TTC549 (cell line): Measurements from ENCODE around the gene FAM174B.

Experiments
- FAIRE-seq: peaks from 2 replicates; lab custom pipeline; 2012; peaks lifted over from hg19 to GRCh38; lab: Jason Lieb, UNC

FAM174B gene

GRCh38 chr15:92664178-92664900 is 8.8 kb upstream of the FAM174B start:
- no peak for FAIRE-seq

- FAIRE-seq, result no peak
Observed at GRCh38 chr15:92663250-92663951, 7.8 kb upstream of the FAM174B start.

GRCh38 chr15:92662762-92663161 is 7.2 kb upstream of the FAM174B start:
- no peak for FAIRE-seq

DNA sequence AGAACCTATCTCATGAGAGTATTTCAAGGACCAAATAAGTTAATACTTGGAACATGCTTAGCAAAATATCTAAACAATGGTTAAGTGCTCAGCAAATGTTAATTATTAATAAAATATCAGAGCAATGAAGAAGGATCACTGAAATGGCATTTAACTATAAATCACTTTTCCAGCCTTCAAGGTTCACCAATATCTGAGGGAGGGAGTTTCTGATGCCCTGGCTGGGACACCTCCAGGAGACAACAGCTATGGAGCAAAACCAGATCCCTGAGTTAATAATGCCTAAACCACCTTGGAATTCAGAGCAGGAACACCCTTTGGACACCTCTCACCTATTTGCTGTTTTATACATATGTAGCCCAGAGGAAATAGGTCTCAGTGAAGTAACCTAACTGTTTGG is 6.4 kb upstream of the FAM174B start:
- FAIRE-seq, result no peak

DNA sequence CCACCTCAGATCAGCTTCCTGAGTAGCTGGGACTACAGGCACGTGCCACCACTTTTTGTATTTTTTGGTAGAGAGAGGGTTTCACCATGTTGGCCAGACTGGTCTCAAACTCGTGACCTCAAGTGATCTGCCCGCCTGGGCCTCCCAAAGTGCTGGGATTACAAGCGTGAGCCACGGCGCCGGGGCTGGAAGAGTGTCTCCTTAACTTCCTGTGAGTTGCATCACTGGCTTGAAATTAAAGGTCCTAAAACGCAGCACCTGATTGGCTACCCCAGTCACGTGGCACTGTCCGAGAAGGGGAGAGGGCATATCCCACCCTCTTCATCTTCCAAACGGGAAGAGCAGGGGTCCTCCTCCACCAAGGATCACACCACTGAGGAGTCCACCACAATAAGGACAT is 5.5 kb upstream of the FAM174B start:
- no peak for FAIRE-seq

DNA sequence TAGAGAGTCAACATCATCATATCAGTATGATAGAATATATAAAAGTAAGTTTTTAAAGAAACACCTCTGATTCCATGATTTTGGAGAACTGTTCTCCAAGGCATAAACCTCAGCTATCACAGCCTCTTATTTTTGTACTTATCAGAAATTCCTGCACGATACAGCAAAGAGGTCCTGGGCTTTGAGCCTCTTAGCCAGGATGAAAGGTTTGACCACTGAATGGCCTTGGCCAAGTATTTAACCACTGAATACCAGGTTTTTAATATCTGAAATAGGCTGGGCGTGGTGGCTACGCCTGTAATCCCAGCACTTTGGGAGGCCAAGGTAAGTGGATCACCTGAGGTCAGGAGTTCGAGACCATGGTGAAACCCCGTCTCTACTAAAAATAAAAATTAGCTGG is 1.9 kb upstream of the FAM174B start:
- FAIRE-seq, result no peak

- no peak for FAIRE-seq
Observed at GRCh38 chr15:92656089-92656488, 514 bp upstream of the FAM174B start.

DNA sequence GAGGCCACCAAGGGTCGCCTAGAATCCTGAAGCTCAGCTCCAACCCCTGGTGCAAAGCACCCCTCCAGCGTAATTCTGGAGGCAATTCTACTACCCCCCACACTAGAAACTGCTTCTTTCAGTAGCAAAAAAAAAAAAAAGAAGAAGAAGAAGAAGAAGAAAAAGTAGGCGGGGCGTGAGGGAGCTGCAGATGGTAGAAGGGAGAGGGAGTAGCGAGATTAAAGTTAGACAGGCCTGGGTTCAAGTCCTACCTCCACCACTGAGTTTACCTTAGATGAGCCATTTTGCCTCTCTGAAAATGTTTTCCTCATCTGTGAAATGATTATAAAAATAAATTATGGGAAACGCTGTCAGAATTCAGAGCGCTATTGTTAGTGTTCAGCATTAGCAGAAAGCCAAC is 913 bp downstream of the FAM174B start:
- no peak for FAIRE-seq

GRCh38 chr15:92653836-92654539 is 1.6 kb downstream of the FAM174B start:
- no peak for FAIRE-seq

DNA sequence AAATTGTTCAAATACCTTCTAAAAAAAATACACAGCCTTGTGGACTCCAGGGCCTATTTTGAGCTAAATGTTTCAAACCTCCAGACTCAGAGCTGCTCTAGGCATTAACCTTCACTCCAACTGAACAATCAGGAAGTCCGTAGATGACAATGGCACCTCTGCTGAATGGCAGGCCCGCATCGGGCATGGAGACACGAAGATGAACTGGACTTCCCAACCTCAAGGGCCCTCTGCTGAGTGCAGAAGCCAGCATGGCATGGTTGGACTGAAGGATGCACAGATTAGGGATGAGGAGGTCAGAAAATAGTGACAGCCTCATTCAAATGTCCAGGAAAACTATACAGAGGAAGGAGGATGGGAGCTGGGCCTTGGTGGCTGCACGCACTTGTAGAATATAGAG is 2.2 kb downstream of the FAM174B start:
- no peak for FAIRE-seq

- no peak for FAIRE-seq
Observed at GRCh38 chr15:92652576-92652966, 3.0 kb downstream of the FAM174B start.

DNA sequence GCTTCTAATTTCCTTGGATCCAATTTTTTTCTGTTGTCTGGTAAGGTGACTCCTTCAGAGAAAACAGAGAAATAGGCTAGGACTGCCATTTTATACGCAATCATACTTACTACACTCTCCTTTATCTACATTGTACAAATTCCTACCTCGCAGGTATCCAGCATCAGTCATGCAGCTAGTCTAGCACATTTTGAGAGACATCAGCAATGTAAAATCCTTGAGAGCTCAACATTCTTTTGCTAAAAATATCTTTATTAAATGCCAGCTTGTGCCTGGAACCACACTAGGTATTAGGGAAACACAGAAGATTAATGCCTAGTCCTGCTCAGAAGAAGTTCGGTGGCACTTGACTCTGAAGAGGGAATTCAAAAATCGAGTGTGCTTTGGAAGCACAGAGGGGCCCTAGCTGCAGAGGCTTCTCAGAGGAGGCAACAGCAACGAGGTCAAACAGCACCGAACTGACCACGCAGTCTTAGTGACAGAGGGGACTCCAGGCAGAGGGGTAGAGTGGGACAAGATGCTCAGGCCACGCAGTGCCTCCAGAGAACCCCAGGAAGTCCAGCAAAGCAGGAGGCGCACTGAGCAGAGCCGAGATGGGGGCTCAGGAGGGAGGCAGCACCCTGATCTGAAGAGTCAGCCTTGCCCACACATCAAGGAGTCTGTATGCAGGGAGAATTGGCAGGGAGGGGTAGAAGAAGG is 3.5 kb downstream of the FAM174B start:
- FAIRE-seq, result no peak

- no peak for FAIRE-seq
Observed at GRCh38 chr15:92650966-92651365, 4.6 kb downstream of the FAM174B start.

GRCh38 chr15:92650256-92650655 is 5.3 kb downstream of the FAM174B start:
- no peak for FAIRE-seq

- no peak for FAIRE-seq
Observed at GRCh38 chr15:92648190-92648875, 7.2 kb downstream of the FAM174B start.

GRCh38 chr15:92647467-92648163 is 8.0 kb downstream of the FAM174B start:
- FAIRE-seq, result no peak

- FAIRE-seq, result no peak
Observed at GRCh38 chr15:92646216-92646615, 9.4 kb downstream of the FAM174B start.

- FAIRE-seq, result no peak
Observed at GRCh38 chr15:92645731-92646130, 9.8 kb downstream of the FAM174B start.

- no peak for FAIRE-seq
Observed at GRCh38 chr15:92645051-92645631, 10.4 kb downstream of the FAM174B start.

DNA sequence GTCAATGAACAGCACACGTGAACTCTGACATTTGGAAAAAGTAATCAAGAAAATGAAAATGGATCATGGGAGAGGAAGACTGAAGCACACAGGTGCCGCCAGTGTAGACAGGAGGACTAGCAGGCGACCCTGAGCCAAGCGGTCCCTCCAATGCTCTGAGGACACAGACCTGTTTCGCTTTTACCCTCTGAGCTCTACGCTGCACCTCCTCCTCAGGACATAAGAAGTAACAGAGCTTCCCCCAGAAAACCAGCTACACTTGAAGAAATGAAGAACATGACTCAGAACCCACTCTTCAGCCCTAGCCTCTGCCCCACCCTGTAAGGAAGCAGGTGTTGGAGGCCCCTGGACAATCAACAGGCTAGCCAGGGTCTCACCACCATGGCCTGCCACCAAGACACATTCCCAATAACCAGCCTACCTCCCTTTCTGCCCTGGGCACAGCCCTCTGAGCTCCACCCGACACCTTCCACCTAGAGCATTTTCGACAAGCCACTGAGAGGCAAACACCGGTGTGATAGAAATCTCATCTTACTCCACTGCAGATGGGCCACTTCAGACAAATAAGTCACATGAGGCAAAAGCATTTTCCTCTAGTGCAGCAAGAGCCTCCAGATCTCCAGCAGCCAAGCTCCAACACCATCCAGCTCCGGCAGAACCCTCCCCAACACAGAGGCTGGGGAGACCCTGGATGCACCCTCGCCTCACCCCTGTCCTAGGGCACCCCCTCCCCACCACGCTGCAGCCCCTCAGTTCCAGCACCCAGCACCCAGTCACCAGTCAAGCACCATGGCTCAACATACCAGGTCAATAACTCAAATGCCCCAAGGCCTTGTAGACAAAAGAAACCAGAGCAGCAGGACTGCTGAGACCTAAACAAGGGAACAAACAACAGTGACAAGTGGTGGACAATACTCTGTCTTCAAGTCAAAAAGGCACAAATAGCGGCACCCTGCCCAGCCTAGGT is 11.4 kb downstream of the FAM174B start:
- FAIRE-seq, result no peak
